Measurements from ENCODE around the gene ARHGEF38.
"Not testable (repeated sequence)": the region's sequence is repeated elsewhere in the genome, so short reads cannot be mapped to it uniquely, and the experiment has no call there.

ARHGEF38 gene

DNA sequence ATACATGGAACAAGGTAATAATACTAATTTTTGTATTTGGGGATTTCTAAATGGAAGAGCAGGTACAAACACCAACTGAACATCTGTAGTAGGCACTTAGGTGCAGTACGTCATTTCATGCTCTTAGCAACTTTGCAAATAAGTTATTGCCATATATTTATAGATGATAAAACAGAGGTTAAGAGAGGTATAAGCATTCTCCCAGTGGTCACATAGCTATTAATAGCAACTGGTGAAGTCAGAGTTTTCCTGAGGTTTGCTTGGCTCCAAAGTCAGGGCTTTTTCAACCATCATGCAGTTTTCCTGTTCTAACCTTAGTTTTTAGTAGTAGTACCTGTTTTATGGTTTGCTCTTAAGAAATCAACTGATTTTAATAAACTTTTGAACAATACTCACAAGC is 10.9 kb downstream of the ARHGEF38 start:
- no peak for DNase-seq

DNA sequence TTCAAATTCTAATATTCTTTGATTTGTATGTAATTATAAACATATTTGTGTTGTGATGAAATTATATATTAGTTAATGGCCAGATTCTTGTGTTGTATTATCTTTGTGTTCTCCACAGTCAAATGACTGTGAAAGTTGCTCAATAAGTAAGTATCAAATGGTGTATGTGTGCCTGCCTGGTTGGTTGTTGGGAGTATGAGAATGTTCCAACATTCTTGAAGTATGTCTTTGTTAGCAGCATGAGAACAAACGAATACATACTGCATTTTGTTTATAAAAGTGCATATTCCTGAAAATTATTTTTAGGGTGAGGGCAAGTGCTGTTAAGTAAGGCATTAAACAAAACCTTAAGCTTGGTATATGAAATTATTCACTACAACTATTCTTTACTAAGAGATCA is 16.2 kb downstream of the ARHGEF38 start:
- DNase-seq, result no peak

DNA sequence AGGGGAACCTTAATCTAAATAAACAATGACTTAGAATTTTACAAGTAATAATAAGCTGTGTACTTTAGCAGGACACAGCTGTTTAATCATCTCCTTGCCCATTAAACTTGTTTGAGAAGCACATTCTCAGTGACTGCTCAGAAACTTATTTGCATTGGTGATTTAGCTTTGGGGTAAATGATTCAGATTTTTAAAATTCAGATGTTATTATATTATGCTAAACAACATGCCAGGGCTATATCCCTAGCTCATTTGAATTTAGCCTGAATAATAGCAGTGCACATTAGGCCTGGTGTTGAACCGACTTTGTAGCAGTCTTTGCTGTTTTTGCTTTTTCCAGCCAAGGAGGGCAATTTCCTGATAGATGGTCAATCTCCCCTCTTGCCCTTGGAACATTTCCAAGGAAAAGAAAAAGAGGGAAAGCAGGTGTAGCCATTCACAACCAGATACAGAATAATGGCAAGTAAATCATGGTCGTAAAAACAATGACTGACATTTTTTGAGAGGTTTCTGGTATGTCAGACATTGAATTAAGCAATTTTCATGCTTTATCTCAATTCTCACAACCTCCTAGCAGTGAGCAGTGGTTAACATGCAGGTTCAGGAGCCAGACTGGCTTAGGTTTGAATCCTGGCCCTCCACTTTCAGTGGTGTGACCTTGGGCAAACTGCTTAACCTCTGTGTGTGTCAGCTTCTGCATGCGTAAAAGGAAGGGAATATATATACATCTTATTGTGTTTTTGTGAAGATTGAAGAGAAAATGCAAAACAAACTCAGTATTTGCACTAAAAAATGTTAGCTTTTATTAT is 16.8 kb downstream of the ARHGEF38 start:
- DNase-seq, result no peak

DNA sequence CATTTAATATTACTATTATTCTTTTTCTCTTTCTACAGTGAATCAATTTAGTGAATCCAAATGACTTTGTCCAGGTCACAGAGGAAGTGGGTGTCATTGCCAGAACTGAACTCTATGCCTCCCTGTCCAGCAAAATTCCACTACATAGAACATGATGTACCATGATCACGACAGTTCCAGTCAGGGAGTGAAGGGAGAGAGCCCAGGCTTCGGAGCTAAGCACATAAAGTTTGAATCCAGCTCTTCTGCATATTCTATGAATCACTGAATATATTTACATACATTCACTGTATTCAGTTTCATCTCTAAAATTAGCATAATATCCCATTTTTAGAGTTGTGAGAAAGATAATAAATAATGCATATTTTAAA is 17.4 kb downstream of the ARHGEF38 start:
- no peak for DNase-seq

DNA sequence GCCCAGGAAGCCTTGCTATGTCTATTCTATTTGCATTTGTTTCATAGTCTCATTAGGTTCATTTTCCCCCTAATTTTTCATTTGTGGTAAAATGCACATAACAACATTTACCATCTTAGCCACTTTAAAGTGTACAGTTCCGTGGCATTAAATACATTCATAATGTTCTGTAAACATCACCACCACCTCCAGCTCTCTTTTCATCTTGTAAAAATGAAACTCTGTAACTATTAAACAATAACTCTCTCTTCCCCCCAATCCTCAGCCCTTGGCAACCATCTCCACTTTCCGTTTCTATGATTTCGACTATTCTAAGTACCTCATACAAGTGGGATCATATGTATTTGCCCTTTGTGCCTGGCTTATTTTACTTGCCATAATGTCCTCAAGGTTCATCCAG is 19.9 kb downstream of the ARHGEF38 start:
- no peak for DNase-seq

DNA sequence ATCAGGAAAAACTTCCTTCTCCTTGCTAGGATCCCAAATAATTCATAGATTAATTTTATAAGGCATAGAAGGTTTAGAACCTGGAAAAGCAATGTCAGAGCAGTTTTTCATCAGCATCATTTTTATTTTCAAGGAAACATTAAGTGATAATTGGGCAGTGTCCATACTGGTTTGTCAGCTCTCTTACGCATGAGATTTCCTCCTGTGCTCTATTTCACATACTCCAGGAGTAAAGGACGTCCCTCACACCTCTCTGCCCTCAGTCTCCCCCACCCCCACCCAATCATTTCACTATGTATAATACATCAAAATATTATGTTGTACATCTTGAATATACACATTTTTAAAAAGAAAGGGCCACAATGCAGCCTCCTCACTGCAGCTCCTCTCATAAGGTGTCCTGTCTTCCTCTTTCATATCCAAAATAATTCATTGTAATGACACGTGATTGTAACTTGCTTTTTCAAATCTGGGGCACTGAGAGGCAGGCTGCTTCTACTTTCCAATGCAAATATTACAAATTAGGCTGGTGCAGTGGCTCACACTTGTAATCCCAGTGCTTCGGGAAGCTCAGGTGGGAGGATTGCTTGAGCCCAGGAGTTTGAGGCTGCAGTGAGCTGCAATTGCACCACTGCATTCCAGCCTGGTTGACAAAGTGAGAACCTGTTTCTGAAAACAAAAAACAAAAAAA is 34.4 kb downstream of the ARHGEF38 start:
- DNase-seq, result no peak

DNA sequence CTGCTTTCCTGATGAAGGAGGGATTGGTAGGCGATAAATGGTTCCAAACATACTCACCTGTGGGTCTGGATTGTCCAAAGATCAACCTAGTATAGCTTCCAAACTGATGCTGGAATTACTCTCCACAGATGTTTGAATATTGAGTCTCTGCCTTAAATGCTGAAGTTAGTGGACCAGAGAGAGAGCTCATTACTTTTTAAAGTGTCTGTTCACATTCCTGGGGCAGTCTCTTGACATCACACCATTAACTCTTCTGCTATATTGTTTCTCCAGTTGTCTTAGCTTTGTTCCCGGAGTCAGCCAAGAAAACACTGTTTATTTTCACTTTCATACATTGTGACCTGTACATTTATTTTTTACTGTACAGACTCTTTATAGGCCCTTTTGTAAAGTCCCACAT is 35.4 kb downstream of the ARHGEF38 start:
- no peak for DNase-seq

DNA sequence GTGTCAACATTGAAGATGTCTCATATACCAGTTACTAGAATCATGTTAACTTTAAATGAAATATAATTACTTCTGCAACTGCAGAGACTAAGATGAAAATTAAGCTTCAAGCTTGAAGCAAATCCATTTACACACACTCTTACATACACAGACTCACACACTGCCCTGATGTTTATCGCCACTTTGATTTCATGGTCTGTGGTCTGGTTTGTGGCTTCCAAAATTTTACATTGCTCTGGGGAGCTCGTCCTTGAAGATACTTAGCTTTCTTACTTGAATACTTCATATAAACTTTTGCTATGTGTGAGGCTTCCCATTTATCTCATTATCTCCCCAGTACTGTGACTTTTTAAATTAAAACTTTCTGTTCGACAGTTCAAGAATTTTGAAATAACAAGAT is 35.8 kb downstream of the ARHGEF38 start:
- DNase-seq, result no peak

DNA sequence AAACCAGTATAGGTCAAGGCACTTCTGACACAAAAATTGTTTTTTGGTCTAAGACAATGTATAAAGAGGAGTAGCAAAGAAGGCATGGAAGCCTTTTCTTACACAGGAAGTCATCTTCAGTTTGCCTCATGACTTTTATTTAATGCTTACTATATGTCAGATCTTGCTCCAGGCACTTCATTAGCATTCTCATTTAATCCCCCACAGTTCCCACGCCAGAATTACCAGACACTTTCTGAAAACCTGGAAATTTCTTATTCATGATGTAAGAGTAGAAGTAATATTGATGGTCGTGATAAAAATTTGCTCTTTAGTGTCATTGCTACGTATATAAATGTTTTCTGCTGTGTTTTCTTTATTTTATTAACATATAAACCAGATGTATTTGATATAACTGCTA is 39.2 kb downstream of the ARHGEF38 start:
- DNase-seq, result no peak

DNA sequence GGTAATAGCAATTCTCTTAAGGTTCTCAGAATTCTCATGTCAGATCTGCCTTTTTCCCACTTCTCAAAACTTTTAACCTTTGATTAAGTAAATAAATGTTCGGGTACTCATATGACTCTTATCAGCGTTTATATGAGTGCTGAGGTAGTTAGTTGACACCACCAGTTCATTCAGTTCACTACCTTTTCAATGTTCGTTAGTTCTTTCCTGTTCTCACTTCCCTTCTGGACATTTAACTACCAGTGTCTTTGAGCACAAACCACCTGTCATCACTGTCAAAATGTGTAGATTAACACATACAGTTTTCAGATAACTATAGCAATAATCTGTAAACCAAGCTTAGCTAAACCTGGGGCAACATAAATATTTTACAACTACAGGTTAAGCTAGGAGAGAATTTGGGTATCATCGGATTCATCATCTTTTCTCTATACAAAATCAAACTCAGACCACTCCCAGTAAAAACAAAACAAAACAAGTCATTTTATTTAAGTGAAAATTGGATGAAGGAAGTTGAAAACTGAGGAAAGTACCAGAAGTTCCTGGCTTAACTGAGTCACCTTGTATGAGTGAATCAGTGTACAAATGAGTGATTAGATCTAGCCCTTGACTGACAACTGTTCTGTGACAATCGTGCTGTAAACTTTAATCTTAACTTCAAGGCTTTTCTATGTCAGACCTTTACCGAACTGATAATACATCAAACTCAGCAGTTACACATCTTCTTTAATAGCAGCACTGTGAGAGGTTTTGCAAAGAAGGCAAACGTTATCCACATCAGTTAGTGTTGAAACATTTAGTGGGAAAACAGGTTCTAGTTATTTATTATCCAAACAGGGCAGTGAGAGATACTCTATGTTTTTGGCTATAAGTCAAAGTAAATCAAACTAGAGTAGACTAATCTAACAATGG is 41.9 kb downstream of the ARHGEF38 start:
- DNase-seq, result no peak

DNA sequence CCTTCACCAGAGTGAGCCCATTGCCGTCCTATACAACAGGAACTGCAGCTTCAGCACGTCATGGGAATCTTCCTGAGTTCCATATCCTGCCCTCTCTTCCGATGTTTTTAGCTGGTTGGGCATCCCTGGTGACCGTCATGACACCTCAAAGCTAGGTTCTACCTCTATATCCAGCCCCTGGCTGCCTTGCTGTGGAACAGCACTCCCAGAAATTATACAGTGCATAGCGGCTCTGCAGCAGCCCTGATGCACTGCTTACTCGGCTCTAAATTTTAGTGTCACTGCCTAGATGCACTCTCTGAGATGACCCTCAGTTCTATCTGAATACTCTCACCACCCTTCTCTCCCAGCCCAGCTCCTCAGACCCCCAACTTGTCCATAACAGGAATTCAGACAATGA is 44.3 kb downstream of the ARHGEF38 start:
- no peak for DNase-seq

DNA sequence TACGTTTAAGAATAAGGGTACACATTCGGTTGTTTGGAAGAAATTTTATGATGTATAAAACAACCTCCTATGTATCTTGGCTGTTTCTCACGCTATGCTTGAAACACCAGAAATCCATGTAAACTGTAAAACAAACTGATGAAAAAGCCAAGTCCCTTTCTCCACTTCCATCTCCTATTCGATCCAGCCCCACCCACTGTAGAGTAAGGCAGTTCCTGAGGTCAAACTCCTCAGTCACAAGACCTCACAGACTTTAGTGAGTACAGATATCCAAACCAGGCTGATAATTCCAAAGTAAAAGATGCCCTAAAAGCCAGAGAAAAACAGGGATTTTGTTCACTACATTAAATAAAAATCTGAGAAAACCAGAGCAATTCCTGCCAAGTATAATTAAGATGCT is 45.6 kb downstream of the ARHGEF38 start:
- DNase-seq, result no peak

DNA sequence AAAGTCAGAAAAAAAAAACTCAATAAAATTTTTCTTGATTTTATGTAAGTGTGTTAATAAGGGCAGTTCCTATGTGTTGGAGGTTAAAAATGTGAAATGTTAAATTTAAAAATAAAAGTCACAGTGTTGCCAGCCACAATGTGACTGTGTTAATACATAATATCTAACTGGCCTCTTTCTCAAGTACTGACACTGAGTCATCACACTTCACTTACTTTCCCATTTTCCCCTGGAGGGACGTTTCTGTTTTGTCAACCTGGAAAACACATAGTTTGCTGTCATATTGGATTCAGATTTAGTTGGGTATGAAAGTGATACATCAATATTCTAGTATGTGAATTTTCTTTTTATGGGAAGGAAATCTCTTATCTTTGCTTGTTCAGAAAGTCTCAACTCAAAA is 46.4 kb downstream of the ARHGEF38 start:
- DNase-seq, result no peak

DNA sequence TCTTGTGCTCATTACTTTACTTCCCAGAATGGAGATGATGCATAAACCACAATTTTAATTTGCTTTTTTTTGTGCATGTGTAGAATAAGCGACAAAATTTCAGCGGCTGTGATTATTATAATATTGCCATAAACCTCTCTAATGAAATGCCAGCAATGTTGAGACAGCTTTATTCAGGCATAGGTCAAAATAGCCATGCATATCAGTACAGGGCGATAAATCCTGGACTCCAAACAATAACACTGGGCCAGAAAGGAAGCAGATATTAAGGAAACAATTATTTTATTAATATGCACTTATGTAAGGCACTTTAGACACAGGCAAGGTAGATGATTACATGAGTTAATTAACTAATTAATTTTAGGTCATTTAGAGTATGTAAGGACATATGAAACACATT is 47.1 kb downstream of the ARHGEF38 start:
- no peak for DNase-seq

DNA sequence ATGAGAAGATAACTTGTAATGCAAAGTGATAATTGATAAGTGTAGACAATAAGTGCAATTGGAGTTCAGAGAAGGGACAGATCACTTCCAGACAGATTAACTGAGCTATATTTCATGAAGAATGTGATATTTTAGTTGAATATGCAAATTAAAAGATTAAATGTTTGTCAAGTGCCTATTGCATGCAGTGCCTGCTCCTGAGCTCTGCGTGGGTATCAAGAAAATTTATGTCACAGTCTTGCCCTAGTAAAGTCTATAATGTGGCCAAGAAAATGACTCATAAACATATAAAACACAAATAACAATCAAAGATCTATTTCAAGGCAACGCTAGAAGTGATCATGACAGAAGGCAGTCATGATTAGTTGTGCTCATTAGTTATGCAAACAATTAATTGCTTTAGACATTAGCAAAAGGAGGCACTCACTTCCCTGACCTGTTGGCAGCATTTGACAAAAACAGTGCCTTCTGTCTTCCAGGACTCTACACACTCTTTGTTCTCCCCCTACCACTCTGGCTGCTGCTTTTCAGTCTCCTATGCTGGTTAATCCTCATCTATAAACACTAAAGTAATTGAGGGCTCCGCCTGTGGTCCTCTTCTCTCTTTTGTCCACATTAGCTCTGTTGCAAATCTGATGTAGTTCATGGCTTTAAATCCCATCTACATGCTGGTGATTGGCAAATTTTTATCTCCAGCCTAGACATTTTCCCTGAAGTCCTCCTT is 47.7 kb downstream of the ARHGEF38 start:
- no peak for DNase-seq

DNA sequence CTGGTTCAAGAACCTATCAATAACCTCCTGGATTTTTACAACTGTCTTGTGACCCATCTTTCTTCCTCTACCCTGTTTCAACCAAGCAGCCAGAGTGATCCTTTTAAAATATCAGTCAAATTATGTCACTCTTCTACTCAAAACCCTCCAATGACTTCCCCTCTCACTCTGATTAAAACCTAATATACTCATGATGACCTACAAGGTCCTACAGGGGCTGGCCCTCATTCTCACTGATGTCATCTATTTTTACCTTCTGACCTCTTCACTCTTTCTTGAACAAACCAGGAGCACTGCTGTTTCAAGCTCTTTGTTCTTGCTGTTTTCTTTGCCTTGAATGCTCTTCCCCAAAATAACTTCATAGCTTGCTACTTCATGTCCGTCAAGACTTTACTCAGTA is 48.5 kb downstream of the ARHGEF38 start:
- DNase-seq, result no peak

DNA sequence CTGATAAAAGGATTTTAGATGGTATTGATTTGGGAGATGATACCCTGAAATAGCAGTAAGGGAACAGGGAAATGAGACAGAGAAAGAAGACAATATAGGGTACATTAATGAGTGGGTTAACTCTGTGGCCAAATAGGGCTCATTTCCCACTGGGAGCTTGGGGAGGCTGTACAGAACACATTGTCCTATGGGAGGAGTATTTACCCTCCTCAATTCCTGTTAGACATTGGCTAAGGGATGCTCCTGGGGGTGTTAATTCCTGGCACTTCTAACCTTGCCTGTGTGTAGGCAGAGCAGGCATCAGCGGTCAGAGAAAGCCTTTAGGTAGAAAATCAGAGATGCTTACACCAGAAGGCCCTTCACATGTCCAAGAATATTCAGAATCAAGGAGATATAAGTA is 49.0 kb downstream of the ARHGEF38 start:
- no peak for DNase-seq

DNA sequence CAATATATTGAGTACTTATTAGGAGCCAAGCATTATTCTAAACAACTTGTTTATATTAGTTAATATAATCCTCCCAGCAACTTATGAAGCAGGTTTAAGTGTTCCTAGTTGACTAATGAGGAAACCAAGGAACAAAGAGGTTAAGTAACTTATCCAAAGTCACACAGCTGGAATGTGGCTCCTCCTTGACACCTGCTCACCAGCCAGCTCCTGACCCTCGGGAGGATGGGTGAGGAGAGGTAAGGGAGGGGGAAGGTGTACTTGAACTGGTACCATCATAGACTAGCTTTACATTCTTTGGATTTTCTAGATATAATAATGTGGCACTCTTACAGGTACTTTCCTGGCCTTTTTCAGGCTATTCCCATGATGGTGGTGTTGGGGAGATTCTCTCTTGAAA is 50.7 kb downstream of the ARHGEF38 start:
- no peak for DNase-seq

DNA sequence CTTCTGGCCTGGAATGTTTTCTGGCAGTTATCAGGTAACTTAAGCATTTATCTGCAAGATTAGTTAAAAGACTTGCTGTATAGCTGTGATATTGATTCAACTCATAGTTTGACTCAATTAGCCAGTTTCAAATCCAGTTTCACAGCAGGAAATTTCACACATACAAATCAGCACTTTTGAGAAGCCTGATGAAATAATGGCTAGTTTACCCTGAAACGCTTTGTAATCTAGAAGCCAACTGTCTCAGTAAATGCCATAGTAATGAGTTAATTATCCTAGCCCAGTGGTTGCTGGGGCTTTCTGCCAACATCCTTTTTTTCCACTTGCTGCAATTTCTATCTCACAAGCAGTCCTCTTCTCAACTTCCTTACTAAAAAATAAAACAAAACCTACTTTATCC is 53.1 kb downstream of the ARHGEF38 start:
- no peak for DNase-seq

DNA sequence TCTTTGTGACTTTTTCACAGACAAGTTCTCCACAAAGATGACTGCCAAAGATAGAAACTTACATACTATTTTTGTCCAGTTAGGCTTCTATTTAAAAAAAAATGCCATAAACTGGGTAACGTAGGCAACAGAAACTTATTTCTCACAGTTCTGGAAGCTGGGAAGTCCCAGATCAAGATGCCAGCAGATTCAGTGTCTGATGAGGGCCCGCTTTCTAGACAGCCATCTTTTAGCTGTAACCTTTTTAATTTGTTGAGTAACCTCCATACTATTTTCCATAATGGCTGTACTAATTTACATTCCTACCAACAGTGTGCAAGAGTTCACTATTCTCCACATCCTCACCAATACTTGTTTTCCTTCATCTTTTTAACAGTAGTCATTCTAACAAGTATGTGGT is 55.5 kb downstream of the ARHGEF38 start:
- no peak for DNase-seq

DNA sequence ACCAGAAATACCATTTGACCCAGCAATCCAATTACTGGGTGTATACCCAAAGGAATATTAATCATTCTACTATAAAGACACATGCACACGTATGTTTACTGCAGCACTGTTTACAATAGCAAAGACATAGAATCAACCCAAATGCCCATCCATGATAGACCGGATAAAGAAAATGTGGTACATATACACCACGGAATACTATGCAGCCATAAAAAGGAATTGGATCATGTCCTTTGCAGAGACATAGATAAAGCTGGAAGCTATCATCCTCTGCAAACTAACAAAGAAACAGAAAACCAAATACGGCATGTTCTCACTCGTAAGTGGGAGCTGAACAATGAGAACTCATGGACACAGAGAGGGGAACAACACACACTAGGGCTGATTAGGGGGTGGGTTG is 57.4 kb downstream of the ARHGEF38 start:
- not testable (repeated sequence) for DNase-seq

DNA sequence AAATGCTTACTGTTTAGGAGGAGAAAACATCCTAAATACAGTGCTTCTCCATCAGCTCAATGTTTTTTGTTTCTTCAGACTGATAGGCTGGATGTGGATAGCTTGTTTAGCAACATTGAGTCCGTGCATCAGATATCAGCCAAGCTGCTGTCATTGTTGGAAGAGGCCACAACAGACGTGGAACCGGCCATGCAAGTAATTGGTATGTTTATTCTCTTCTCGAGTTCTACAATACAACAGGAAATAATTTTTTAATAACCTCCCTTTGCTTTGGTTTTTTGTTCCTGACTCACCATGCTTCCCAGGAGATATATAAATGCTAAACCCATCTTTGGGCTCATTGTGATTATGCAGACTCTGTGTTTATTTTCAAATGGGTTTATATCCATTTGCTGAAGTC is 60.9 kb downstream of the ARHGEF38 start:
- DNase-seq, result no peak
